Middle frontal gyrus (tissue), 1 donor: ENCODE measurements around the gene TRIM2.

Experiments
- DNase-seq: peaks from one replicate; pipeline ENCODE4 v3.0.0-alpha.2; 2015; ENCODE audit warnings: low spot score; ENCODE audit errors: extremely low spot score

The TRIM2 gene

DNA sequence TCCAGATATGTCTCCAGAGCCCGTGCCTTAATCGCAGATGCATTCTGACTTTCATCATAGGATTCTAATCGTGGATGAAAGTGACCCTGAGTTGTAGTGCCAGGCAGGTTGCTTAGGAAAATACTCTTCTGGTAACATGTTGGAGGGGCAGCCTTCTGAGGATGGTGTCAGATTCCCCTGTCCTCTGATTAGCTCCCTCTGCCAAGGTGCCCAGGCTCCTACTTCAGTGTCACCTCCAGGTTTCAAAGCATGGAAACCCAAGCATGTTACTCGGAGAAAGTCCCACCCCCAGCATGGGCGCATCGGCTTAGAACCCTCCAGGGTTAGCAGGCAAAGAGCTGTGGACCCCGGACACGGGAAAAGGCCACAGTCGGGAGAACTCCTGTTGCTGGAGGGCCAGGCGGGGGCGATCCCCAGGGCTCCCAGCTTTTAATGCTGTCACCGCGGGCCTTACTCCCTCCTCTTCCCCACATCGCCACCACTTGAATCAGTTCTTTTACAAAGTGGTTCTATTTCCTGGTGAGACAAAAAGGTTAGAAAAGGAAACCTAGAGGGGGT is 44.5 kb downstream of the TRIM2 start:
- DNase-seq = no peak

DNA sequence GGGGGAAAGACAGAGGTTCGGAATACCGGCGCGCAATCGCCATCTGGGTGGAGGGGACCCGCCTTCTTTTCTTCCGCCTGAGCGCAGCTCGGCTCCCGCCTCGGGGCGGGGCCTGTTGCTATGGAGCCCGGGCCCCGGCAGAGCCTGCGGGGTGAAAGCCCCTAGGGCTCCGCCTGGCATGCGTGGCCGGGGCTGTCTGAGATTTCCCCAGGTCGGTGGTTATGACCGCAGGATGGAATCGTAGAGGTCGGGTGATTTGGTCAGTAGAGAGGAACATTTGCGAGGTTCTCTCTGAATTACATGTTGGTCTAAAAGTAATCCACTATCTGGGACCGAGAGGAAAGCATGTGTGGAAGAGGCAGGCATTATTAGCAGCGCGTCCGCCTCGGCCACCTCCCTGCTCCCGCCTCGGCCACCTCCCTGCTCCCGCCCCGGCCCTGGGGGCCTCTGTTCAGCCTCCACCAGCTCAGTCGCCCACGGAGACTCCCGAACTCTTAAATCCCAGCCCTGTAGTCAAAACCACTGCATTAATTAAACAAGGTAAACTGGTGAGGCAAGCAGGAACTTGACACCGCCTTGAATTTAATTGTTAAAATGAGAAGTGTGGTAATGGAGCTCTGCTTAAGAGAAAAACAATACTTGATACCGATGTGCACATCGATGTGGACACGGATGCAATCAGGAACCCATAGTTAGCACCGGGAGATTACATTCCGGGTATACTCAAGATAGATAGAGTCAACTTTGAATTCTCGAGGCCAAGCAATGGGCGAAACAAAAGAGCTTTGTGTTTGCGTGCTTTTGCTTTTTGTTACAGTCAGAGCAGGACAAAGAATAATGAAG is 45.2 kb downstream of the TRIM2 start:
- DNase-seq = no peak

DNA sequence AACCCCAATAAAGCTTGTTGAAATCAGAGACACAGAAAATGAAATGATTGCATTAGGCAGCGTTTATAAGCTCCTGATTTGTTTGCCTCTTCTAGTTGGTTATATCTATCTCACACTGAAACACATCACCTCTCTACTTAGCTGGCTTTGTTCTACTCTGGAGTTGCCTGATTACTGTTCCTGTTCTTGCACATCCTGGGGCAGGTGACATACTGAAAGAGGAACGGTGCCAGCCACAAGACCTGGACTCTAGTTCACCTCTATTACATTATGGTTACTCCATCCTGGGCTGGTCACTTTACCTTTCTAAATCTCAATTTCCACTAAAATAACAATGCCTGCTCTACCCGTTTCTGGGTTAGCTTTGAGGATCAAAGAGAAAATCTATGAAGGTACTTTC is 47.9 kb downstream of the TRIM2 start:
- DNase-seq = no peak

DNA sequence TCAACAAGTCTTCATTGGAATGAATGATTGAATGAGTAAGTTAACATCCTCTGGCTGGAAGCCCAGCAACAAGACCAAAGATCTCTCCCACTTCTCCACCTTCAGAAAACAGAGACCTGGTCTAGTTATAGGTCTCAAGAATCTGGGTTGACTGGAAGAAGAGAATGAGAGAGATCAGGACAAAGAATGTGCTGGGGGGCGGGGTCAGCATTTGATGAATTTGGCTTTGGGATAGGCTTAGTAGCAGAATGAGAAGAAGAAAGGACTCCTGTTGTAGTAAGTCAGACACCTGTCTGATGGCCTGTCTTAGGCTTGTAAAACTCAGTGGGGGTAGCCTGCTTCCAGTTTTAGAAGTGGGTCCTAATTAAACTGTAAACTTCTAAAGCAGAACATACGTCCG is 51.0 kb downstream of the TRIM2 start:
- DNase-seq = no peak

DNA sequence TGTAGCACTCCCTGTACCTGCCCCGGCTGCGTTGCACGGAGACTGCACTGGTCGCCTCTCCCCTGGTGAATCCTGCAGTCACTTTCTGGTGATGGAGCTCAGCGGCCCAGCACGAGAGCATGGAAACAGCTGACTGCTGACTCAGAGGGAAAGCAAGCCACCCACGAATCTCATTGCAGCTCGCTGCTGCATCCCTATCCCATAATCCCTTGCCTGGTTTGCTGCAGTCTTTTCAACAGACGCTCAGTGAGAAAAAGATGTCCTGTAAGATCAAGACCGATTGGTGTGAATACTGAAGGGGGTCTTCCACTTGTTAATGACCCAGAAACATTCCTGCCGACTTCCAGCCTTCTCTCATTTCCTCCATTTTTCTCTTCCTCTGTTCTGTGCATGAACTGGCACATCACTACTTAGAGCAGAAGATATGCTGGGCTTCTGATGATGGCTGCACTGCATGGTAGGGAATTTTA is 52.9 kb downstream of the TRIM2 start:
- peak; percentile 80 for DNase-seq

DNA sequence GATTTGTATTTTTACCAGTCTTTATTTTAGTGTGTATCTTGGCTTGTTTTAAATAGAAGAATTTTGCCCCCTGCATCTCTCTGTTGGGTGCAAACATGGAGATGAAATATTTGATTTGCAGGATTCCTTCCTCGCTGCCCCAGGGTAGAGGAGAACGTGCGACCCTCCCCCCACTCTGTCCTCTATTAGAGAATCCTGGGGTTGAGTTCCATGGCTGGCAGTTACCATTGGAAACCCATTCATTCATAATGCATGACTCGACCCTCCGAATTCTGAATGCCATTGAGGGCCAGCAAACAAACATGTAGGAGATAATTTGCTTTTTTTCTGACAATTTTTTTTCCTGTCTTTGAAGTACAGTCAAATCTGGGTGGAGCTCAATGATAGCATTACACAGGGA is 53.7 kb downstream of the TRIM2 start:
- DNase-seq = no peak

DNA sequence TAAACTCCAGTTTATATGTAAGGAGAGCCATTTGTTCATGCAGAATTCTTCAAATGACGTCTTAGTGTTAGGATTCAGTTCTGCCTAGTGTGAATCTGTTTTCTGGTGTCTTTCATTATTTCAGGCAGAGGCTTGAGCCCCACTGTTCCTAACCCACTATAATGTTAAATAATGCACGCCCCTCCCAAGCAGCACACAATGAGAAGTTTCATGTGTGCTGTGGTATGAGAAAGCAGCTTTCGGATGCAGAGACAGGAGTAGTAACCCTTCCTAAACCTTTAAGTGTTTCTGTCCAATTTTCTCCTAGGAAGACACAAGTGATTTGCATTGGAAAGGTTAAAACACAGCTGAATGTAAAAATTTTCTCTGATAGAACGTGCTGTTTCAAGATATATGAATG is 54.5 kb downstream of the TRIM2 start:
- DNase-seq = no peak

DNA sequence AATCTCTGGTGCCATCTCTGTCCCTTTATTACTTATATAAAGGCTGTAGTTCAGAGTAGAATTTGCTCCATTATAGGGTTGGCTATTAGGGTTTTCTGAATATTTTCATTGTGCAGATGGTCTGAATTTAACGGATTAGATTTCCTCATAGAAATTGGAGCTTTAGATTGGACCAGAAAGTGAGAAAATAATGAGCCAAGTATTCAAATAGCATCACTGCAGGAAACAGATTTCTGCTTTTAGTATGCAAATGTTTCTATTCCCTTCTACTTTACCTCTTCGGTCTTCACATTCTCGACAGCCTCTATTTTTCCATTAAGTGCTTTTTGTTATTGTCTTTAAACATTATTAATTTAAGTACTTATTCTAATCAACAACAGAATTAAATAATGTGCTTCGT is 55.4 kb downstream of the TRIM2 start:
- no peak for DNase-seq

DNA sequence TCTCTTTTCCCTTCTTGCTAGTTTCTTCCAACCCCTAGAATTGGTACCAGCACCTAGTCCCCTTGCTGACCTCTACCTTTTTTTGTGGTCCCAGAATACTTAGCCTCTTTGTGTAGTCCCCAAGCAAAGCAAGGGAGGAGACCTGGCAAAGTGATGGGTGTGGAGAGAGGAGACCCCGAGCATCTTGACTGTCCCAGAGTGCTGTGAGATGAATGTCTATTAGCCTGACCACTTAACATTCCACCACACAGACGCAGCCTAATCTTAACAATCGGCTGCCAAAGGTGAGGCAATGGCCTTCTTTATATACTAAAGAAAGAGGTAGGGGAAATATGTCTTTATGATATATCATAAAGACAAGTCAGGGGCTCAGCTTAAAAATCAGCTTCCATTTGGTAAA is 55.9 kb downstream of the TRIM2 start:
- DNase-seq = no peak

DNA sequence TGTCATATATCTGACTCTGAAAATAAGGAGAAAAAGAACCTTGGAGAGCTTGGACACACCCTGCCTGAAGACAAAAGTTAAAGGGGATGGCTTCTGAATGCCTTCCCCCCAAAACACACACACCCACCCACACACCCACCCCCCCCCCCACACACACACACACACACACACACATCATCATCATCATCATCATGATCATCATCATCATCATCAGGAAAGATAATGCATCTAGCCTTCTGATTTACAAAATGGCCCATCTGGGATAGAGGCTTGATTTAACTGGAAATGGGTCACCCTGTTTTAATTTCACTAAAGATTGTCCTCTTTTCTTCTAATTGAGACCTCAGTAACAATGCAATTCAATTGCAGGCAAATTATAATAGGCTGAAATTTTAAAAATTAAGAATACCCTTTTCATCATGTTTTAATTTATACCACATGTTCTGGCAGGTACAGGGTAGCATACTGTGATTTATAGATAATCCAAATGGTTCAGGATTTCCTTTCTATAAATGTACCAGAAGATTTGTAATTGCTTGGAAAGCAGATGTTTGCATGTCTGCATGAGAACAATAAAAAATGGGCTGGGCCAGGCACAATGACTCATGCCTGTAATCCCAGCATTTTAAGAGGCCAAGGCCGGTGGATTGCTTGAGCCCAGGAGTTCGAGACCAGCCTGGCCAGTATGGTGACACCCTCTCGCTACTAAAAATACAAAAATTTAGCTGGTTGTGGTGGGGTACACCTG is 56.5 kb downstream of the TRIM2 start:
- no peak for DNase-seq

DNA sequence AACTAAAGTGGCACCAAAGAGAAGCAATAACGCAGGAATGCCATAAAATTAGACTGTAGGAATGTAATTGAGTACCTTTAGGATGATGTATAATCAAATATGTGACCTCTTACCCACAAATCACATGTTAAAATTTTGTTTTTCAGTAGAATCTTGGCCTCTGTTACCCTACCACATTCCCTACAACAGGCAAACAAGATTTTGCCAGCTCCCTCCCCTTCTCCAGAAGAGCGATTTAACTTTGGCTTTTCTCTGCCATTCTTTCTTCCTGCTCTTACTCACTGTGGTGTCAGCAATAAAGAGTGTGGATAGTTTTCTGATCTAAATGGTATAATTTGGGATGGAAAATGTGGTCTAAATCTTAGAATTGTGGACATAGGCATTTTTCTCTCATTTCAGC is 57.2 kb downstream of the TRIM2 start:
- no peak for DNase-seq

DNA sequence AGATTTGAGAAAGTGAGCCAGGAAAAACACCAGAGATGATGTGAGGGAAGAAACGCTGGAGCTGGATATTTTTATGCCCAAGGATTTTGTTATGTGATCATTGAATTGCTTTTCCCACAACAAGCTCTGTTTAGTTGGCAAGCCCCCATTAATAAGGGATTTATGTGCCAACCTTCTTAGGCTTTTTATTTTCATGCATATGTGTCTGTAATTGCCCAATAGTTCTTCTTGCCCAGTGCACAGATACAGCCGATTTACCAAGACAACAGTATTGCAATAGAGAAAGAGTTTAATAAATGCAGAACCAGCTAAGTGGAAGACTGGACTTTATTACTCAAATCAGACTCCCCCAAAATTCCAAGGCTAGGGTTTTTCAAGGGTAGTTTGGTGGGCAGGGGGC is 57.7 kb downstream of the TRIM2 start:
- DNase-seq = no peak

DNA sequence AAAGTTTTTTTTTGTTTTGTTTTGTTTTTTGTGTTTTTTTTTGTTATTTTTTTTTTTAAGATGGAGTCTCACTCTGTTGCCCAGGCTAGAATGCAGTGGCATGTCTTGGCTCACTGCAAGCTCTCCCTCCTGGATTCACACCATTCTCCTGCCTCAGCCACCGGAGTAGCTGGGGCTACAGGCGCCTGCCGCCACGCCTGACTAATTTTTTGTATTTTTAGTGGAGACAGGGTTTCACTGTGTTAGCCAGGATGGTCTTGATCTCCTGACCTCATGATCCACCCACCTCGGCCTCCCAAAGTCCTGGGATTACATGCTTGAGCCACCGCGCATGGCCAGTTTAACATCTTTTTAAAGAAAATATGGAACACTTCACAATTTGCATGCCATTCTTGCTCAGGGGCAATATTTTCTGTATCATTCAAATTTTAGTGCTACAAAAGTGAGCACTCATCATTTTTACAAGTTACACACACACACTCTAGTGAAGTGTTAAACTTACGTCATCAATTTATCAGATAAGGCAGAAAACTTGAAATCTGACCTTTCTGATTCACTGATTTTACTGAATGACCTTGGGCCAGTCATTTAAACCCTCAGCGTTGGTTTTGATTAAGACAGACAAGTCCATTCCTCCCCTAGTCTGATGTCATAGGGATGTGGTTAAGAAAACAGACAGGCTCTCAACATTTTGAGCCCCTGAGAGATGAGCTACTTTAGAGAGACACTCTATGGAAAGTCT is 61.2 kb downstream of the TRIM2 start:
- no peak for DNase-seq

DNA sequence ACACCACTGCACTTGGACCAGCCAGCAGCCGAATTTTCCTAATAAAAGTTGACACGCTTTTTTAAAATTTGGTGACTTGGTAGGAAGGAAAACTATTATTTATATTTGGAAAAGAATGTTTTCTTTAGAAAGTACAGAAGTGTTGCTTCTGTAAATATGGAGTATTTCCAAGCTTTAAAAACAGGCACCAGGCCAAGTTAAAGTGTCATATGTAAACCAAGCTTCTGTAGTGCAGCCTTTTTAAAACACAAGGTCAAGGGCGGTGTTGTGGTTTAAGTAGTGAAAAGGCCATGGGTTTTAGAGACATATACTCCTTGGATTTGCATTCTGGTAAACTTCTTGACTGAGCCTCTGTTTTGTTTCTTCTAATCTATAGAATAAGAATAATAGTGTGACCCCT is 62.7 kb downstream of the TRIM2 start:
- no peak for DNase-seq

DNA sequence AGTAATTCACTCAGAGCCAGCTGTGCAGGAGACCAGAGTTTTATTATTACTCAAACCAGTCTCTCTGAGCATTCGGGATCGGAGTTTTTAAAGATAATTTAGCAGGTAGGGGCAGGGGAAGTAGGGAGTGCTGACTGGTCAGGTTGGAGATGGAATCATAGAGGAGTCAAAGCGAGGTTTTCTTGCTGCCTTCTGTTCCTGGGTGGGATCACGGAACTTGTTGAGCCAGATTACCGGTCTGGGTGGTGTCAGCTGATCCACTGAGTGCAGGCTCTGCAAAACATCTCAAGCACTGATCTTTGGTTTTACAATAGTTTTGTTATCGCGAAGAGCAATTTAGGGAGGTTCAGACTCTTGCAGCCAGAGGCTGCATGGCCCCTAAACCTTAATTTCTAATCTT is 63.6 kb downstream of the TRIM2 start:
- no peak for DNase-seq

DNA sequence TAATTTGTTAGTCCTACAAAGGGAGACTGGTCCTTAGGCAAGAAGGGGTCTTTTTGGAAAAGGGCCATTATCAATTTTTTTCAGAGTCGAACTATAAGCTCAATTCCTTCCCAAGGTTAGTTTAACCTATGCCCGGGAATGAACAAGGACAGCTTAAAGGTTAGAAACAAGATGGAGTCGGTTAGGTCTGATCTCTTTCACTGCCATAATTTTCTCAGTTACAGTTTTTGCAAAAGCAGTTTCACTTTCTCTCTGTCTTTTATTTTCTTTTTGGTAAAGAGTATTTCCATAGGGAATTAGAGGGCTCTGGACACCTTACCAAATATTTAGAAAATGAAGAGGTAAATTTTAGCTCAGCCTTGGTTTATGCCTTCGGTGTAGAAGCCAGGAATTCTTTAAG is 64.1 kb downstream of the TRIM2 start:
- no peak for DNase-seq

DNA sequence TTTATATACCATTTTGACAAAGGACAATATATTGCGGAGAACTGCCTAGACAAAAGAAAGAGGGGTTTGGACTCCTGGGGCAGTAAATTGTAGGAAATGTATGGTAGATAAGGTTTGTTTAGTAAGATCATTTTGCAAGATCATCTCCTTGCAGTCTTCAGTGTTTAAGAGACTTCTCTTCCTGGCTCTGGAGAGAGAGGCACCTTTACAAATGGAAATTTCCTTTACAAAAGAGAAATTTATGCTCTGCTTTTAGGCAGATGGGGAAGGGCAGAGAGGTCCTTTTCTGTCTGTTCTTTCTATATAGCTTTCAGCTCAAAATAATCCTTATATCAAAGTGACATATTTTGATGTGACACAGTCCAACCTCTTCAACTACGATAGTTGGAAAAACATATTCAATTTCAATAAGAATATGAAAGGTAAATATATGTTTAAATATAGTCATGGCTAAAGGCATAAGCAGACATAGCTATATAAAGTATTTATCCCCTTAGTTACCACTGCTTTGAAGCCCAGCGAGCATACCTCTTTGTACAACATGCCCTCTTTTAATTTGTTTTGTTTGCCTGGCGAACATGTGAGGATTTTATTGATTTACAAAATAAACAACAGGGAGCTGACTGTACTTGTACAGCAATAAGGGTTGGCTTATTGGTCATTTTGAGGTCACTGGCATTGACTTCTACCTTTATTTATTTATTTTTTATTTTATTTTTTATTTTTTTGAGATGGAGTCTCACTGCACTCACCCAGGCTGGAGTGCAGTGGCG is 65.2 kb downstream of the TRIM2 start:
- DNase-seq = no peak

DNA sequence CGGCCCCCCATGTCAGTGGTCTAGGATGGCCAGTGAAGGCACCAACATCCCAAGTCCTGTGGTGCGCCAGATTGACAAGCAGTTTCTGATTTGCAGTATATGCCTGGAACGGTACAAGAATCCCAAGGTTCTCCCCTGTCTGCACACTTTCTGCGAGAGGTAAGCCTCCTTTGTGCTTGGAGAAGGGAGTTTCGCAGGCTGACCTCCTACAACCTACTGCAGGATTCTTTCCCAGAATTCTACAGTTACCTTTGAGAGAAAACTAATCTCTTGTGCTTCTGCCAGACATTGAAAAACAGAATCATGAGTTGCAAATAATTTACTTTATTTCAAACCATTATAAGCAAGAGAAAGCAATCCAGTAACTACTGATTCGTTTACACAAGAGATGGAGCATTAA is 66.1 kb downstream of the TRIM2 start:
- DNase-seq = no peak

DNA sequence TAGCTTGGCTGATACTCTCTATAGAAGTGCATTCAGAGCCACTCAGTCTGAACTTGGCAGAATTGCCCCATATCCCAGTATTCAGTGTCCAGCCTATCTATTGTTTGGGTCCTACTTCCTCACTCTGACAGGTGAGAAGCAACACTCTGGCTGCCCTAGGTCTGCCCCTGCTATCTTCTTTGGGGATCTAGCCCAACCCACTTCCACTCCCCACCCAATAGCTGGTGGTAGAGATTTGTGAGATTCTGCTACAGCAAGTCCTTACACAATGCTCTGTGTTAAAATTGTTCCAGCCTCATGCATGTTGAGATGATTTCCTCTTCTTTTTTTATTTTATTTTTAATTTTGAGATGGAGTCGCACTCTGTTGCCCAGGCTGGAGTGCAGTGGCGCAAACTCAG is 67.6 kb downstream of the TRIM2 start:
- DNase-seq = no peak

DNA sequence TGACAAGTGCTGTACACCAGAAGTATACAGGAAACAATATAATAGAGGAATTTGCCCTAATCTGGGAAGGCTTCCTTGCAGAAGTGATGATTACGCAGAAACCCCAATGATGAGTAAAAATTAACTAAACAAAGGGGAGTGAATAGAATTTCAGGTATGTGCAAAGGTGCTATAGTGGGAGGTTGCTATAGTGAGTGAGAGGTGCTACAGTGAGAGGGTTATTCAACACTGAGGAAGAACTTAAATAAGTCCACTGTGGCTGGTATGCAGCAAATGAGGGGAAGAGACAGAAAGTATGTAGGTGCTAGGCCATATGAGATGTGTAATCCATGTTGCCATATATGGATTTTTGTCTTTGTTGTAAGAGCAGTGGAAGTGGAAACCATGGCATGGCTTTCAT is 69.5 kb downstream of the TRIM2 start:
- no peak for DNase-seq

DNA sequence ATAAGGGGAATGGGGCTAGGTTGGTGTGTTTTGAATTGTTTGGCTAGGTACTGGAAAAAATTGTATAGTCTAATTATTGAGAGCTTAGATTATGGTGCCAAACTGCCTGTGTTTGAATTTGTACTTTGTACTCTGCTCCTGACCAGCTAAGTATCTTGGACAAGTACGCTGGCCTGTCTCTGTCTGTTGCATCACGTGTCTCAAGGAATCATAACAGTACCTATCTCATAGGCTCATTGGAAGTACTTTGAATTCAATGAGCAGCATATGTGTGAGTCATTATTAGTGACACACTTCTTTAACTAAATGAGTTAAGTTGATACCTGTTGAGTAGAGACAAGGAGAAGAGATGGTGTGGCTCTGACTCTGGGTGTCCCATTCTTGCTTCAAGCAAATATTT is 70.7 kb downstream of the TRIM2 start:
- DNase-seq = no peak
